NB4 (cell line): ENCODE results near the gene TYMP.

Experiments used
- CTCF ChIP-seq: IDR thresholded peaks from one replicate; pipeline ENCODE4 v1.5.1; 2012; ENCODE audit warnings: low read depth, low read length
- POLR2A ChIP-seq: IDR thresholded peaks from 2 replicates; pipeline ENCODE4 v1.6.1; 2011; ENCODE audit warnings: mild to moderate bottlenecking; ENCODE audit not compliant: insufficient read length; ENCODE audit errors: extremely low read depth

GRCh38 chr22:50530580-50530876, 716 bp upstream of the TYMP start:
- TF ChIP-seq CTCF (no peak), POLR2A (no peak)
